Endothelial cell of umbilical vein (primary cell): ENCODE measurements around the gene BHLHE23. TPM values are rescaled to one million over a fixed set of nuclear protein-coding genes. Genes with fewer than 3 reads are reported as not detected.

Experiments
- BruUV-seq: library from RNA; stranded (reverse); fragments of 400-500 nt; replicated peaks from 2 replicates; lab custom pipeline; 2021; lab: Mats Ljungman, UMichigan
- CTCF ChIA-PET: fragments of 300-600, 350-600 bp; sonication (Branson Sonifier 250); formaldehyde crosslinking; loops from one replicate; lab custom pipeline; 2021; ENCODE audit warnings: antibody characterized with exemption, inconsistent platforms; lab: Charles Lee
- POLR2A ChIA-PET: fragments of 300-600, 350-600 bp; sonication (Branson Sonifier 250); formaldehyde crosslinking; loops from one replicate; lab custom pipeline; 2021; ENCODE audit warnings: antibody characterized with exemption, inconsistent platforms; lab: Charles Lee
- DNase-seq: peaks from one replicate; pipeline ENCODE4 v3.0.0-alpha.2; 2011; ENCODE audit warnings: low read depth, low spot score
- FAIRE-seq: peaks from 2 replicates; lab custom pipeline; 2011; peaks lifted over from hg19 to GRCh38; lab: Jason Lieb, UNC
- H2AFZ ChIP-seq: 2 replicates; pipeline ENCODE4 v1.6.0; 2012; ENCODE audit warnings: low read depth, low read length, control low read depth, inconsistent platforms
- H3K27ac ChIP-seq: 2 replicates; pipeline ENCODE4 v1.5.1; 2011; ENCODE audit warnings: low read depth, mild to moderate bottlenecking, control low read depth, low read length, moderate library complexity; ENCODE audit not compliant: insufficient read depth
- H3K27me3 ChIP-seq, 2 experiments: 2 replicates each; pipeline versions ENCODE4 v1.6.0 to v1.6.1; 2011; ENCODE audit warnings: low read length in 2 of 2, mixed read lengths in 1 of 2; ENCODE audit not compliant: control insufficient read depth in 2 of 2, insufficient read depth in 2 of 2
- H3K36me3 ChIP-seq, 2 experiments: 2 replicates in 1 of 2; 3 replicates in 1 of 2; pipeline ENCODE4 v1.5.1; 2011; ENCODE audit warnings: low read length in 2 of 2, mild to moderate bottlenecking in 1 of 2, moderate library complexity in 1 of 2; ENCODE audit not compliant: control insufficient read depth in 2 of 2, insufficient read depth in 2 of 2; ENCODE audit errors: extremely low read depth in 1 of 2
- H3K4me1 ChIP-seq: 3 replicates; pipeline ENCODE4 v1.5.1; 2011; ENCODE audit warnings: mild to moderate bottlenecking, low read length; ENCODE audit not compliant: control insufficient read depth, insufficient read depth; ENCODE audit errors: extremely low read depth
- H3K4me2 ChIP-seq: 2 replicates; pipeline ENCODE4 v1.6.1; 2011; ENCODE audit warnings: low read length, control low read depth, mixed read lengths; ENCODE audit not compliant: insufficient read depth
- H3K4me3 ChIP-seq, 3 experiments: fragments of 200-600 bp in 1 of 3; sonication (generic), shearing (Covaris generic) in 1 of 3; replicated peaks in 1 of 3; 2 replicates each; pipeline ENCODE4 v1.5.1; 2011 to 2016; ENCODE audit warnings: control low read depth in 3 of 3, low read length in 3 of 3, mild to moderate bottlenecking in 2 of 3, inconsistent platforms in 1 of 3, low read depth in 1 of 3, moderate library complexity in 1 of 3; ENCODE audit not compliant: insufficient read depth in 1 of 3
- H3K79me2 ChIP-seq: 2 replicates; pipeline ENCODE4 v1.6.0; 2012; ENCODE audit warnings: low read length, inconsistent platforms; ENCODE audit not compliant: control insufficient read depth, insufficient read depth
- H3K9ac ChIP-seq: replicated peaks from 2 replicates; pipeline ENCODE3; 2011; ENCODE audit warnings: low read length, control low read depth; ENCODE audit not compliant: insufficient read depth; ENCODE audit errors: extremely low read depth
- H3K9me1 ChIP-seq: replicated peaks from 3 replicates; pipeline ENCODE4 v1.6.0; 2011; ENCODE audit warnings: mild to moderate bottlenecking, low read length; ENCODE audit not compliant: control insufficient read depth, insufficient read depth; ENCODE audit errors: extremely low read depth
- H3K9me3 ChIP-seq: replicated peaks from 2 replicates; pipeline ENCODE4 v1.5.1; 2012; ENCODE audit warnings: low read length, inconsistent platforms; ENCODE audit not compliant: control insufficient read depth, insufficient read depth
- H4K20me1 ChIP-seq: replicated peaks from 2 replicates; pipeline ENCODE3; 2011; ENCODE audit warnings: mild to moderate bottlenecking, low read length; ENCODE audit not compliant: control insufficient read depth, insufficient read depth; ENCODE audit errors: extremely low read depth
- CTCF ChIP-seq, 2 donors: IDR thresholded peaks; 1 replicate in 1 of 2; 2 replicates in 1 of 2; pipeline ENCODE4 v1.5.1; 2011; ENCODE audit warnings: low read length in 2 of 2, mild to moderate bottlenecking in 2 of 2, moderate library complexity in 2 of 2, control low read depth in 1 of 2, inconsistent platforms in 1 of 2, low read depth in 1 of 2; ENCODE audit not compliant: insufficient read depth in 1 of 2; ENCODE audit errors: extremely low read depth in 1 of 2
- EZH2 ChIP-seq: IDR thresholded peaks from 2 replicates; pipeline ENCODE4 v1.6.1; 2012; ENCODE audit warnings: borderline replicate concordance, low read depth, mild to moderate bottlenecking, moderate library complexity, low read length, inconsistent platforms; ENCODE audit not compliant: severe bottlenecking
- MAX ChIP-seq: IDR thresholded peaks from 2 replicates; pipeline ENCODE4 v1.6.1; 2011; ENCODE audit not compliant: insufficient read depth, insufficient read length
- POLR2A ChIP-seq: IDR thresholded peaks from 2 replicates; pipeline ENCODE4 v1.6.1; 2012; ENCODE audit warnings: low read depth, mild to moderate bottlenecking, control low read depth, low read length
- POLR2AphosphoS5 ChIP-seq: IDR thresholded peaks from 2 replicates; pipeline ENCODE4 v1.6.1; 2012; ENCODE audit warnings: low read depth, mild to moderate bottlenecking, control low read depth, low read length, moderate library complexity; ENCODE audit not compliant: insufficient read depth
- dilution Hi-C: fragments of 300-500 bp; cut with MboI; formaldehyde crosslinking; loops from one replicate; pipeline ENCODE4 v1.15.0; 2019; ENCODE audit warnings: low sequenced_read_pairs; ENCODE audit not compliant: extremely low pct_ligation_motif_present
- intact Hi-C: fragments of 100-400 bp; cut with micrococcal nuclease; formaldehyde crosslinking; loops from one replicate; pipeline ENCODE4 v1.10.0; 2022
- polyA plus RNA-seq, 4 experiments: library from polyadenylated mRNA; depleted of rRNA in 3 of 4; stranded (reverse) in 3 of 4; unstranded in 1 of 4; fragments of >200 nt; gene quantifications; 2 replicates each; pipeline versions ENCODE4 v1.2.1 to v1.2.3, GENCODE V29; 2011 to 2012; ENCODE audit warnings: missing spikeins in 1 of 4
- total RNA-seq: library from RNA; stranded (reverse); gene quantifications from 2 replicates; pipeline ENCODE4 v1.2.3, GENCODE V29; 2021

The BHLHE23 gene
- total and polyA plus RNA-seq, 2 donors (not counting 3 experiments of a cell fraction or from before 2014, with no cell fraction given): not detected

- intact Hi-C loops (no loop called here), dilution Hi-C loops (no loop called here)
- FAIRE-seq: no peak
- POLR2A ChIA-PET: no interaction called here
- Histone ChIP-seq H3K36me3 (peaks cover 0 to 2% of the 10 kb centered on the region in 2 experiments), H3K4me1 (no peaks in the 10 kb centered on the region), H4K20me1 (no peaks in the 10 kb centered on the region), H3K9me1 (no peaks in the 10 kb centered on the region), H3K9ac (no peak overlapping the region), H3K27ac (no peak overlapping the region), H3K79me2 (no peaks in the 10 kb centered on the region), H3K4me3 (no peak overlapping the region), H3K27me3 (peaks cover 26 to 27% of the 10 kb centered on the region in 2 experiments), H3K9me3 (no peaks in the 10 kb centered on the region), H2AFZ (no peak overlapping the region), H3K4me2 (no peak overlapping the region)
- no TSS peak for BruUV-seq
- no peak for TF ChIP-seq POLR2AphosphoS5
- TF ChIP-seq EZH2: no peak
- TF ChIP-seq POLR2A: no peak
- no peak for TF ChIP-seq CTCF (IDR thresholded peaks at IDR 0.05; ENCODE audit: extremely low read depth in 1 of 2, insufficient read depth in 1 of 2, low read depth in 1 of 2, low read length in 2 of 2)
- TF ChIP-seq MAX: no peak
- DNase-seq: no peak
- CTCF ChIA-PET: interaction anchor here (0.8 to 2.1 kb wide), 7 partner anchors 10 to 50 kb away, joined by 3 to 35 read pairs (median 4); no protein-coding TSS in a partner anchor
Observed at GRCh38 chr20:62971211-62971949, 35.4 kb downstream of the BHLHE23 start.
